K562 (cell line): ENCODE data around the gene LSM14B. TPM values are rescaled to one million over a fixed set of nuclear protein-coding genes. Genes with fewer than 3 reads are reported as not detected.

Source experiments
- BHLHE40 ChIP-seq: IDR thresholded peaks from 2 replicates; pipeline ENCODE4 v1.6.1; 2011; ENCODE audit warnings: low read length, improper control_type of control experiment
- CHD1 ChIP-seq: fragments of 200-600 bp; sonication (generic); IDR thresholded peaks from one replicate; pipeline ENCODE4 v1.6.1; 2012; ENCODE audit warnings: mild to moderate bottlenecking, moderate library complexity, low read length, inconsistent platforms
- EZH2 ChIP-seq: IDR thresholded peaks from 2 replicates; pipeline ENCODE4 v1.6.1; 2012; ENCODE audit warnings: low read depth, mild to moderate bottlenecking, inconsistent platforms, low read length, borderline replicate concordance
- FIP1L1 ChIP-seq: fragments of 200-400 bp; formaldehyde crosslinking; IDR thresholded peaks from 2 replicates; pipeline ENCODE4 v1.6.1; 2018; ENCODE audit warnings: mild to moderate bottlenecking, low read depth, low read length; ENCODE audit not compliant: poor library complexity, severe bottlenecking
- HES1 ChIP-seq: fragments of 450-650 bp; IDR thresholded peaks from 2 replicates; pipeline ENCODE4 v1.6.1; 2016; ENCODE audit warnings: low read depth, mild to moderate bottlenecking, moderate library complexity
- HLTF ChIP-seq: fragments of 450-650 bp; IDR thresholded peaks from 2 replicates; pipeline ENCODE4 v1.6.1; 2016
- ID3 ChIP-seq, 2 experiments: fragments of 250-450 bp in 1 of 2; fragments of 450-650 bp in 1 of 2; sonication (Bioruptor Pico) in 1 of 2; IDR thresholded peaks; 2 replicates each; pipeline versions ENCODE4 v1.6.1 to v1.8.0; 2016 to 2021; ENCODE audit warnings: mild to moderate bottlenecking in 2 of 2, moderate library complexity in 2 of 2, missing compliant biosample characterization in 1 of 2, missing genetic modification characterization in 1 of 2
- MAFK ChIP-seq: IDR thresholded peaks from 2 replicates; pipeline ENCODE4 v1.6.1; 2011; ENCODE audit warnings: low read length, improper control_type of control experiment
- MCM5 ChIP-seq: fragments of 450-650 bp; IDR thresholded peaks from 2 replicates; pipeline ENCODE4 v1.6.1; 2016; ENCODE audit warnings: low read depth
- MEIS2 ChIP-seq: fragments of 450-650 bp; IDR thresholded peaks from 2 replicates; pipeline ENCODE4 v1.6.1; 2014; ENCODE audit warnings: mild to moderate bottlenecking; ENCODE audit not compliant: partially characterized antibody
- NR0B1 ChIP-seq: fragments of 450-650 bp; IDR thresholded peaks from one replicate; pipeline ENCODE4 v1.6.1; 2018; ENCODE audit warnings: mild to moderate bottlenecking, moderate library complexity; ENCODE audit not compliant: partially characterized antibody
- OTX1 ChIP-seq: fragments of 450-650 bp; formaldehyde crosslinking; IDR thresholded peaks from 2 replicates; pipeline ENCODE4 v1.4.0; 2022; ENCODE audit warnings: mild to moderate bottlenecking
- PCBP1 ChIP-seq: fragments of 200-400 bp; formaldehyde crosslinking; IDR thresholded peaks from 2 replicates; pipeline ENCODE4 v1.6.1; 2018; ENCODE audit warnings: mild to moderate bottlenecking, low read depth, low read length; ENCODE audit not compliant: poor library complexity, severe bottlenecking
- PHF8 ChIP-seq: fragments of 200-600 bp; sonication (generic); IDR thresholded peaks from 2 replicates; pipeline ENCODE4 v1.6.1; 2012; ENCODE audit warnings: mixed run types, mild to moderate bottlenecking, inconsistent platforms, low read length, moderate library complexity, borderline replicate concordance
- SP1 ChIP-seq: sonication (generic); formaldehyde crosslinking; IDR thresholded peaks from 2 replicates; pipeline ENCODE4 v1.8.1; 2022; ENCODE audit warnings: mild to moderate bottlenecking, missing genetic modification reagents
- UBTF ChIP-seq, 2 experiments: IDR thresholded peaks; 2 replicates each; pipeline ENCODE4 v1.6.1; 2012; ENCODE audit warnings: improper control_type of control experiment in 2 of 2, low read depth in 2 of 2, low read length in 2 of 2, borderline replicate concordance in 1 of 2
- ZBTB7A ChIP-seq: IDR thresholded peaks from 2 replicates; pipeline ENCODE4 v1.6.1; 2011; ENCODE audit warnings: low read depth, mild to moderate bottlenecking, low read length, moderate library complexity, borderline replicate concordance; ENCODE audit not compliant: control insufficient read depth
- ZNF316 ChIP-seq: fragments of 450-650 bp; IDR thresholded peaks from 2 replicates; pipeline ENCODE4 v1.6.1; 2016
- ZNF41 ChIP-seq: fragments of 250-450 bp; sonication (Bioruptor Pico); conservative IDR thresholded peaks from 2 replicates; pipeline ENCODE4 v1.4.0; 2020; ENCODE audit warnings: mild to moderate bottlenecking
- ZNF583 ChIP-seq: fragments of 250-450 bp; sonication (Bioruptor Pico); IDR thresholded peaks from 2 replicates; pipeline ENCODE4 v1.4.0; 2020
- polyA plus RNA-seq, 8 experiments: library from polyadenylated mRNA; depleted of rRNA in 4 of 8; stranded (reverse) in 5 of 8; unstranded in 3 of 8; fragments of >200 nt; fragmentation: Nextera tagmentation in 2 of 8; fragmentation: Illumina TruSeq in 1 of 8; extraction: Ambion mirVana in 2 of 8; extraction: Trizol in 1 of 8; gene quantifications; 2 replicates each; pipeline versions ENCODE4 v1.2.1 to v1.2.3, GENCODE V29; 2011 to 2014; ENCODE audit warnings: inconsistent platforms in 1 of 8, missing spikeins in 1 of 8
- total RNA-seq, 7 experiments: library from RNA; depleted of rRNA in 6 of 7; stranded (reverse); fragments of >200 nt in 6 of 7; fragmentation: Illumina TruSeq in 2 of 7; extraction: Trizol in 2 of 7; gene quantifications; 2 replicates each; pipeline versions ENCODE4 v1.2.1 to v1.2.3, GENCODE V29; 2011 to 2021; ENCODE audit warnings: low replicate concordance in 1 of 7

The LSM14B gene
- total and polyA plus RNA-seq, 9 of the 15 experiments (the other 6 are each of a cell fraction or from before 2014, with no cell fraction given) = 0.66 to 36.0 (median 20.2) TPM

GRCh38 chr20:62121776-62122653 lies at the start of gene LSM14B (continued):
- no peak for TF ChIP-seq NR0B1
- peak; percentile 65 for TF ChIP-seq SP1 (CRISPR knock-in tag)
- no peak for TF ChIP-seq ZNF41 (CRISPR knock-in tag)
- TF ChIP-seq EZH2 = no peak
- TF ChIP-seq MCM5 = no peak
- TF ChIP-seq OTX1 = no peak
- no peak for TF ChIP-seq ZNF316
- no peak for TF ChIP-seq HLTF
- peak; percentile 99 for TF ChIP-seq BHLHE40
- TF ChIP-seq UBTF (IDR thresholded peaks at IDR 0.05; ENCODE audit: borderline replicate concordance in 1 of 2, low read depth in 2 of 2, low read length in 2 of 2) = peak in 1 of 2 experiments; percentile 8; a peak in 1 of 4 replicates
- no peak for TF ChIP-seq ID3 (CRISPR knock-in tag; IDR thresholded peaks at IDR 0.05)
- TF ChIP-seq ID3 (tag; IDR thresholded peaks at IDR 0.05) = 0 out of 2 replicates have a peak, but pooled peaks have one; percentile 61
- peak; percentile 24 for TF ChIP-seq PCBP1
- TF ChIP-seq FIP1L1 = peak; percentile 45
- TF ChIP-seq ZNF583 (CRISPR knock-in tag) = no peak
- peak; percentile 94 for TF ChIP-seq ZBTB7A
- TF ChIP-seq MAFK = no peak
- TF ChIP-seq CHD1 = no peak
- peak; percentile 63; the same call in 1 of the 2 replicates for TF ChIP-seq PHF8
- TF ChIP-seq HES1 = peak; percentile 78
- peak; percentile 65 for TF ChIP-seq MEIS2
